DND-41 (cell line): ENCODE measurements around the gene TRIM46.
"Not testable (repeated sequence)": the region's sequence is repeated elsewhere in the genome, so short reads cannot be mapped to it uniquely, and the experiment has no call there.

Experiments
- EZH2 ChIP-seq: IDR thresholded peaks from 3 replicates; pipeline ENCODE4 v1.6.1; 2012; ENCODE audit warnings: borderline replicate concordance, low read depth, mild to moderate bottlenecking, moderate library complexity, low read length, inconsistent platforms; ENCODE audit not compliant: severe bottlenecking
- TF ChIP-seq, protein P1 (sequence below): IDR thresholded peaks from 2 replicates; pipeline ENCODE4 v1.5.1; 2012; ENCODE audit warnings: borderline replicate concordance, low read length, moderate library complexity, mild to moderate bottlenecking; ENCODE audit not compliant: poor library complexity, severe bottlenecking; ENCODE audit errors: extremely low read depth

DNA sequence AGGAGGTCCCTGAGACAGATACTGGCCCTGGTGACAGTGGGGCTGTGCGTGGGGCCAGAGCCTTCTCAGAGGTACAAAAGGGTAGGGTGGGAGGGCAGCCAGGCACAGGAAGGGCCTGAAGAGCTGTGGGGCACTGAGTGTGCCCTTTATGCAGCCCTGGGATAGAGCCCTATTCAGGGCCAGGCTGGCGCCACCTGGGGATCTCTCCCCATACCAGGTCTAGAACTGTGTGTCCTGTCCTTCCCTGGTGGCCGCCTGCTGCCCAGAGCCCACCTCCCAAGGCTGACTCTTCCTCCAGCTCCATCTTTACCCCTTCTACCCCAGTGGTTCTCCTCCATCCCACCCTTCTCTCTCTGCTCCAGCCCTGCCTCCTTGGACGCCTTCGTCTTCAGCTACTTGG, 59.9 kb downstream of the TRIM46 start:
- TF ChIP-seq, protein P1, sequence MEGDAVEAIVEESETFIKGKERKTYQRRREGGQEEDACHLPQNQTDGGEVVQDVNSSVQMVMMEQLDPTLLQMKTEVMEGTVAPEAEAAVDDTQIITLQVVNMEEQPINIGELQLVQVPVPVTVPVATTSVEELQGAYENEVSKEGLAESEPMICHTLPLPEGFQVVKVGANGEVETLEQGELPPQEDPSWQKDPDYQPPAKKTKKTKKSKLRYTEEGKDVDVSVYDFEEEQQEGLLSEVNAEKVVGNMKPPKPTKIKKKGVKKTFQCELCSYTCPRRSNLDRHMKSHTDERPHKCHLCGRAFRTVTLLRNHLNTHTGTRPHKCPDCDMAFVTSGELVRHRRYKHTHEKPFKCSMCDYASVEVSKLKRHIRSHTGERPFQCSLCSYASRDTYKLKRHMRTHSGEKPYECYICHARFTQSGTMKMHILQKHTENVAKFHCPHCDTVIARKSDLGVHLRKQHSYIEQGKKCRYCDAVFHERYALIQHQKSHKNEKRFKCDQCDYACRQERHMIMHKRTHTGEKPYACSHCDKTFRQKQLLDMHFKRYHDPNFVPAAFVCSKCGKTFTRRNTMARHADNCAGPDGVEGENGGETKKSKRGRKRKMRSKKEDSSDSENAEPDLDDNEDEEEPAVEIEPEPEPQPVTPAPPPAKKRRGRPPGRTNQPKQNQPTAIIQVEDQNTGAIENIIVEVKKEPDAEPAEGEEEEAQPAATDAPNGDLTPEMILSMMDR: not testable (repeated sequence)
- TF ChIP-seq EZH2: not testable (repeated sequence)
